GM18499 (cell line): ENCODE data around the gene ITGB1BP1.

Source experiments
- ATAC-seq: cut with Tn5 transposase; IDR thresholded peaks from one replicate; pipeline ENCODE4 v1.9.1; 2021; ENCODE audit warnings: moderate number of reproducible peaks; ENCODE audit not compliant: insufficient read depth, unreplicated experiment

The ITGB1BP1 gene

GRCh38 chr2:9428965-9429577, 5.7 kb upstream of the ITGB1BP1 start:
- ATAC-seq: no peak

GRCh38 chr2:9424447-9425164, 1.3 kb upstream of the ITGB1BP1 start:
- ATAC-seq: no peak

GRCh38 chr2:9423922-9424272, 569 bp upstream of the ITGB1BP1 start:
- ATAC-seq: peak; percentile 13

GRCh38 chr2:9422321-9423099, 818 bp downstream of the ITGB1BP1 start:
- ATAC-seq: peak; percentile 11

- no peak for ATAC-seq
These were observed 2.8 kb downstream of the ITGB1BP1 start for GRCh38 chr2:9420495-9420894.

GRCh38 chr2:9419541-9419940, 3.8 kb downstream of the ITGB1BP1 start:
- ATAC-seq: no peak

GRCh38 chr2:9418746-9419145, 4.6 kb downstream of the ITGB1BP1 start:
- no peak for ATAC-seq

GRCh38 chr2:9417725-9418124, 5.6 kb downstream of the ITGB1BP1 start:
- no peak for ATAC-seq

GRCh38 chr2:9416962-9417316, 6.4 kb downstream of the ITGB1BP1 start:
- no peak for ATAC-seq

GRCh38 chr2:9416267-9416961, 6.9 kb downstream of the ITGB1BP1 start:
- ATAC-seq: no peak

GRCh38 chr2:9415516-9416169, 7.7 kb downstream of the ITGB1BP1 start:
- no peak for ATAC-seq

- ATAC-seq: no peak
These were observed 10.5 kb downstream of the ITGB1BP1 start for GRCh38 chr2:9412781-9413180.

- ATAC-seq: peak; percentile 73
These were observed 13.2 kb downstream of the ITGB1BP1 start for GRCh38 chr2:9410108-9410507.

- no peak for ATAC-seq
These were observed 14.6 kb downstream of the ITGB1BP1 start for GRCh38 chr2:9408641-9409151.

GRCh38 chr2:9407363-9407811, 15.9 kb downstream of the ITGB1BP1 start:
- no peak for ATAC-seq

GRCh38 chr2:9406529-9407362, 16.6 kb downstream of the ITGB1BP1 start:
- no peak for ATAC-seq

- no peak for ATAC-seq
These were observed 17.7 kb downstream of the ITGB1BP1 start for GRCh38 chr2:9405636-9406035.

- no peak for ATAC-seq
These were observed 18.9 kb downstream of the ITGB1BP1 start for GRCh38 chr2:9404451-9404850.

GRCh38 chr2:9403924-9404323, 19.4 kb downstream of the ITGB1BP1 start:
- no peak for ATAC-seq
